PC-9 (cell line): Measurements from ENCODE around the gene VEGFB.

Experiments used
- CTCF ChIP-seq: fragments of 200-600 bp; sonication (generic); conservative IDR thresholded peaks from 2 replicates; pipeline ENCODE4 v1.6.1; 2017; ENCODE audit warnings: mixed run types, antibody characterized with exemption, mild to moderate bottlenecking, moderate library complexity
- EZH2 ChIP-seq: fragments of 200-600 bp; sonication (generic); IDR thresholded peaks from 2 replicates; pipeline ENCODE4 v1.8.0; 2017; ENCODE audit warnings: antibody characterized with exemption, low read depth

DNA sequence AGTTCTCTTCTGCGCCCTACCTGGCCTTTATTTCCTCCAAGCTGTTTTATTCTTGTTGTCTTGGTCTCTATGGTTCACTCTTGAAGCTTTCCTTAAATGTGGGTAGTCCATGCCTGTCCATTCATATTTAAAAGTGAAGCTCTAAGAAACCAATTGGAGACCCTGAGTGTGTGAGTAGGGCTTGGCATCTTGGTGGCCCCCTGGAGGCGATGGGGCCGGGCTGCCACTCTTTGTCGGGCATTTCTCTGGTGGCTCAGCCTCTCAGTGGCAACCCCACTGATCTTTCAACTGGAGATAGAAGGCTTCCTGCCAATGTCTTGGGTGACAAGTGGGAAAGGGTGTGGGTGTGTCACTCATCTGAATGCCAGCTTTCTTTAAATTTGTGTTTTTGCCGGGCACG, 17.5 kb upstream of the VEGFB start:
- no peak for TF ChIP-seq CTCF
- TF ChIP-seq EZH2 = no peak
